SU-DHL-6 (cell line): ENCODE measurements around the gene NLN.

ENCODE experiments used
- CTCF ChIP-seq: fragments of 200-600 bp; sonication (generic); IDR thresholded peaks from one replicate; pipeline ENCODE4 v1.5.1; 2017; ENCODE audit warnings: antibody characterized with exemption, mild to moderate bottlenecking, low read length, moderate library complexity; ENCODE audit not compliant: insufficient read depth, poor library complexity, severe bottlenecking
- EZH2phosphoT487 ChIP-seq: fragments of 200-600 bp; sonication (generic), shearing (Covaris generic); conservative IDR thresholded peaks from 2 replicates; pipeline ENCODE4 v1.6.1; 2018; ENCODE audit warnings: mild to moderate bottlenecking, antibody characterized with exemption, low read length, moderate library complexity, mixed read lengths

- no peak for TF ChIP-seq CTCF
- no peak for TF ChIP-seq EZH2phosphoT487
These were observed 115.1 kb downstream of the NLN start for GRCh38 chr5:65837139-65837538.
